Retinal pigment epithelial cell (primary cell): ENCODE data around the gene FZD2.

Experiments used
- DNase-seq: peaks from one replicate; pipeline ENCODE4 v3.0.0-alpha.2; 2010; ENCODE audit warnings: low read depth
- H3K4me3 ChIP-seq: 2 replicates; pipeline ENCODE4 v1.5.1; 2011; ENCODE audit warnings: mild to moderate bottlenecking, low read length, control low read depth, moderate library complexity
- TF ChIP-seq, protein P1 (sequence below): conservative IDR thresholded peaks from 2 replicates; pipeline ENCODE4 v1.5.1; 2011; ENCODE audit warnings: low read depth, low read length, control low read depth, inconsistent platforms

The FZD2 gene

GRCh38 chr17:44548376-44549230 is 8.7 kb upstream of the FZD2 start:
- H3K4me3 ChIP-seq, result no peak overlapping the region
- DNase-seq, result no peak
- TF ChIP-seq, protein P1, sequence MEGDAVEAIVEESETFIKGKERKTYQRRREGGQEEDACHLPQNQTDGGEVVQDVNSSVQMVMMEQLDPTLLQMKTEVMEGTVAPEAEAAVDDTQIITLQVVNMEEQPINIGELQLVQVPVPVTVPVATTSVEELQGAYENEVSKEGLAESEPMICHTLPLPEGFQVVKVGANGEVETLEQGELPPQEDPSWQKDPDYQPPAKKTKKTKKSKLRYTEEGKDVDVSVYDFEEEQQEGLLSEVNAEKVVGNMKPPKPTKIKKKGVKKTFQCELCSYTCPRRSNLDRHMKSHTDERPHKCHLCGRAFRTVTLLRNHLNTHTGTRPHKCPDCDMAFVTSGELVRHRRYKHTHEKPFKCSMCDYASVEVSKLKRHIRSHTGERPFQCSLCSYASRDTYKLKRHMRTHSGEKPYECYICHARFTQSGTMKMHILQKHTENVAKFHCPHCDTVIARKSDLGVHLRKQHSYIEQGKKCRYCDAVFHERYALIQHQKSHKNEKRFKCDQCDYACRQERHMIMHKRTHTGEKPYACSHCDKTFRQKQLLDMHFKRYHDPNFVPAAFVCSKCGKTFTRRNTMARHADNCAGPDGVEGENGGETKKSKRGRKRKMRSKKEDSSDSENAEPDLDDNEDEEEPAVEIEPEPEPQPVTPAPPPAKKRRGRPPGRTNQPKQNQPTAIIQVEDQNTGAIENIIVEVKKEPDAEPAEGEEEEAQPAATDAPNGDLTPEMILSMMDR, result no peak

DNA sequence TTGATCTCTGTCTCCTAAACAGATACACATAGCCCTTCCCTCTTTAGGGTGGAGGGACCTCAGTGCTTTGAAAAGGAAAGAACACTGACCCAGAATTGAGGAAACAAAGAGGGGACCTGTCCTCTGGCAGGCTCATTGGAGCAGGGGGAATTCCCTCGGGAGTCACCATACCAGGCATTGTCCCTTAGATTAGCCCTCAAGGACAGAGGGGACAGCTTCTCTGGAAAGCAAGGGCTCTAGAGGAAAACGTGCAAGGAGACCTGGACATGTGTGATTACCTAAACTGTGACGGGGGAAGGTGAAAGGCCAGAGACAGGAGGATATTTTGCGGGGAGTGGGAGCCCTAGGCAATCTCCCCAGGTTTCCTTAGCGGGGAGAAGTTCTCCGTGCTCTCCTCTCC is 7.6 kb upstream of the FZD2 start:
- TF ChIP-seq, protein P1, result no peak
- DNase-seq, result no peak
- no peak overlapping the region for H3K4me3 ChIP-seq

DNA sequence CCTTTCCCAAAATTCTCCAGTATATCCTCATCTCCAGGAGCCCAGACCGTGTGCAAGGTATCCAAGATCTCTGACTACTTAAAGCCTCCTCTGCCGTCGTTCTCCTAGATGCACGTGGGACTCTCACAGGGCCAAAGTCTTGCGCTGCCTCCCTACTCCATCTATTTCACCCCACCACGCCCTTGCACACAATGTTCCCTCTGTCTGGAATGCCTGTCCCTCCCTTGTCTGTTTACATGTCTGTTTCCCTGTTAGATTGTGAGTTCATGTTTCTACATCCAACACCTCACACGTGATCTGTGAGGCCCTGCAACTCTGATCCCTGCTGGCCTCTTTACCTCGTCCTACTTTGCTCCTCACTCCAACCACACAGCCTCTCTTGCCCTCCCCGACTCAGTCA is 4.9 kb upstream of the FZD2 start:
- H3K4me3 ChIP-seq, result no peak overlapping the region
- TF ChIP-seq, protein P1, result no peak
- DNase-seq, result no peak

GRCh38 chr17:44555099-44555498 is 2.2 kb upstream of the FZD2 start:
- no peak overlapping the region for H3K4me3 ChIP-seq
- no peak for DNase-seq

DNA sequence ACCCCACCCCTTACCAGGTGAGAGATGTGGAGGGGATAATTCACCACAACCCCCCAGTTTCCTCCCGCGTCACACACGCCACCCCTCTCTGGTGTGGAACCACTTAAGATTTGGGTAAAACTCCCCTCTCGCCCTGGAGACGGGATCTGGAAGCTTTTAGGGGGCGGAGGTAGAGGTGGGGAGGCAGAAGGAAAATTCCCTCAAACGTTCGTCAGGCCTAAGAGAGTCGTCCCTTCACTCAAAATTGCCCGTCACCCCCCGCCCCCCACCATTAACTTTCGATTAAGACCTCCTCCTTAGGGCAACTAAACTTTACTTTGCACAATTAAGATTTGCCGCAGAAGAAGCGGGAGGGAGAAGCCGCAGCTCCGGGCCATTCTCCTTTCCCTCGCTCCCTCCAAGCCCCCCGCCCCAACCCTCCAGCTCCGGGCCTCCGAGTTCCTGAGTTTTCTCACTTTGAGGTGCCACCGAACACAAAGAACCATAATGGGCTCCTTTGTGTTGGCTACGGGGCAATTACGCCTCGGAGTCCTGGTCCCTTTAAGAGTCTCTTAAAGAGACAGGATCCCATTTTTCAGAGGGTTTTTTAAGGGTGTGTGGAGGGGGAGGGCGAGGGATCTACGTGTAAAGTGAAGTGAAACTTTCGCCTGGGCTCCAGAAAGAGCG is 985 bp upstream of the FZD2 start:
- TF ChIP-seq, protein P1, result no peak
- peak overlapping the region; percentile 79 for H3K4me3 ChIP-seq
- DNase-seq, result no peak

More at GRCh38 chr17:44555099-44555498, 2.2 kb upstream of the FZD2 start:
- TF ChIP-seq, protein P1, result no peak

DNA sequence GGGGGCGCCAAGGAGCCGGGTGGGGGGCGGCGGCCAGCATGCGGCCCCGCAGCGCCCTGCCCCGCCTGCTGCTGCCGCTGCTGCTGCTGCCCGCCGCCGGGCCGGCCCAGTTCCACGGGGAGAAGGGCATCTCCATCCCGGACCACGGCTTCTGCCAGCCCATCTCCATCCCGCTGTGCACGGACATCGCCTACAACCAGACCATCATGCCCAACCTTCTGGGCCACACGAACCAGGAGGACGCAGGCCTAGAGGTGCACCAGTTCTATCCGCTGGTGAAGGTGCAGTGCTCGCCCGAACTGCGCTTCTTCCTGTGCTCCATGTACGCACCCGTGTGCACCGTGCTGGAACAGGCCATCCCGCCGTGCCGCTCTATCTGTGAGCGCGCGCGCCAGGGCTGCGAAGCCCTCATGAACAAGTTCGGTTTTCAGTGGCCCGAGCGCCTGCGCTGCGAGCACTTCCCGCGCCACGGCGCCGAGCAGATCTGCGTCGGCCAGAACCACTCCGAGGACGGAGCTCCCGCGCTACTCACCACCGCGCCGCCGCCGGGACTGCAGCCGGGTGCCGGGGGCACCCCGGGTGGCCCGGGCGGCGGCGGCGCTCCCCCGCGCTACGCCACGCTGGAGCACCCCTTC is 484 bp downstream of the FZD2 start:
- TF ChIP-seq, protein P1, result no peak
- DNase-seq, result no peak
- H3K4me3 ChIP-seq, result peak overlapping the region; percentile 71

DNA sequence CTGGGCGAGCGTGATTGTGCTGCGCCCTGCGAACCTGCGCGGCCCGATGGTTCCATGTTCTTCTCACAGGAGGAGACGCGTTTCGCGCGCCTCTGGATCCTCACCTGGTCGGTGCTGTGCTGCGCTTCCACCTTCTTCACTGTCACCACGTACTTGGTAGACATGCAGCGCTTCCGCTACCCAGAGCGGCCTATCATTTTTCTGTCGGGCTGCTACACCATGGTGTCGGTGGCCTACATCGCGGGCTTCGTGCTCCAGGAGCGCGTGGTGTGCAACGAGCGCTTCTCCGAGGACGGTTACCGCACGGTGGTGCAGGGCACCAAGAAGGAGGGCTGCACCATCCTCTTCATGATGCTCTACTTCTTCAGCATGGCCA is 1.0 kb downstream of the FZD2 start:
- no peak for DNase-seq
- peak overlapping the region; percentile 71 for H3K4me3 ChIP-seq
- TF ChIP-seq, protein P1, result no peak
